Activated naive CD4-positive, alpha-beta T cell treated with anti-CD3 and anti-CD28 coated beads for 36 hours (primary cell): Measurements from ENCODE around the gene ADCY10. TPM values are rescaled to one million over a fixed set of nuclear protein-coding genes. Genes with fewer than 3 reads are reported as not detected.

Source experiments
- CTCF ChIA-PET: fragments of 350-600 bp; sonication (Branson Sonifier 250); formaldehyde crosslinking; loops from one replicate; lab custom pipeline; 2021; ENCODE audit warnings: antibody characterized with exemption; lab: Charles Lee
- DNase-seq: peaks from one replicate; pipeline ENCODE4 v3.0.0-alpha.2; 2020
- H3K27ac Mint-ChIP-seq: one replicate; pipeline ENCODE4 v1.8.0; 2021; ENCODE audit warnings: mild to moderate bottlenecking, mixed read lengths
- H3K27me3 Mint-ChIP-seq: one replicate; pipeline ENCODE4 v1.8.0; 2021; ENCODE audit warnings: low read depth, mixed read lengths
- H3K36me3 Mint-ChIP-seq: one replicate; pipeline ENCODE4 v1.8.0; 2021; ENCODE audit warnings: low read depth, mixed read lengths
- H3K4me1 Mint-ChIP-seq: one replicate; pipeline ENCODE4 v1.8.0; 2021; ENCODE audit warnings: low read depth, mixed read lengths
- H3K4me3 Mint-ChIP-seq: one replicate; pipeline ENCODE4 v1.8.0; 2021; ENCODE audit warnings: mild to moderate bottlenecking, moderate library complexity, mixed read lengths
- H3K9me3 Mint-ChIP-seq: one replicate; pipeline ENCODE4 v1.8.0; 2021; ENCODE audit warnings: mixed read lengths
- intact Hi-C: fragments of 100-400 bp; cut with micrococcal nuclease; formaldehyde crosslinking; loops from one replicate; pipeline ENCODE4 v1.15.1; 2023
- total RNA-seq, 2 experiments: library from RNA; stranded (reverse); gene quantifications; one replicate each; pipeline ENCODE4 v1.2.3, GENCODE V29; 2021

Gene ADCY10
- total RNA-seq, 2 experiments from 2014 or later, result 0.24 TPM; not detected in 1

DNA sequence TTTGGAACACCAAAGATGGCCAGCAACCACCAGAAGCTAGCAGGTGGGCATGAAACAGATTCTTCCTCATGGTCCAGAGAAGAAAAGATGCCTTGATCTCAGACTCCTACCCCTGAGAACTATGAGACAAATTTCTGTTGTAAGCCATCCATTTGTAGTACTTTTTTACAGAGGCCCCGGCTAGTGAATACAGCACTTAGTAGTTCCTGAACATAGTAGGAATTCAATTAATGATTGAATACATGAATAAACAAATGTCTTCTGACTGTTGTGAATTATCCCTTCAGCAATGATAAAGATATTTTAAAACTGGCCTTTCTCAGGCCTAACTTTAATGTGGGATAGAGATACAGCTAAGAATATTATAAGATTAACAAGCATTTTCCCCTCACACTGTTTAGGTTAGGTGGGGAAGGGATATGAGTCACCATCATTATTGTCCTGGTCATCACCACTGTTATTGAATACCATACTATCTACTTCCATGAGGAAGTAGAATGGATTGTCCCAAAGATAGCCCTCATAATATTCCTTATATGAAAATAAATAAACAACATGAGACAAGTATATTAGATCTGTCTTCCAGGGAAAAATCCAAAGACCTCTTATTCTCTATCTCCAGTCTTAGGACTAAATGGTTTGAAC is 51.4 kb downstream of the ADCY10 start:
- no peak overlapping the region for H3K27ac Mint-ChIP-seq
- DNase-seq, result no peak
- H3K9me3 Mint-ChIP-seq, result no peaks in the 10 kb centered on the region
- CTCF ChIA-PET, result no interaction called here
- H3K27me3 Mint-ChIP-seq, result no peaks in the 10 kb centered on the region
- H3K4me1 Mint-ChIP-seq, result no peaks in the 10 kb centered on the region
- no peaks in the 10 kb centered on the region for H3K36me3 Mint-ChIP-seq
- intact Hi-C loops, result no loop called here
- H3K4me3 Mint-ChIP-seq, result no peak overlapping the region

DNA sequence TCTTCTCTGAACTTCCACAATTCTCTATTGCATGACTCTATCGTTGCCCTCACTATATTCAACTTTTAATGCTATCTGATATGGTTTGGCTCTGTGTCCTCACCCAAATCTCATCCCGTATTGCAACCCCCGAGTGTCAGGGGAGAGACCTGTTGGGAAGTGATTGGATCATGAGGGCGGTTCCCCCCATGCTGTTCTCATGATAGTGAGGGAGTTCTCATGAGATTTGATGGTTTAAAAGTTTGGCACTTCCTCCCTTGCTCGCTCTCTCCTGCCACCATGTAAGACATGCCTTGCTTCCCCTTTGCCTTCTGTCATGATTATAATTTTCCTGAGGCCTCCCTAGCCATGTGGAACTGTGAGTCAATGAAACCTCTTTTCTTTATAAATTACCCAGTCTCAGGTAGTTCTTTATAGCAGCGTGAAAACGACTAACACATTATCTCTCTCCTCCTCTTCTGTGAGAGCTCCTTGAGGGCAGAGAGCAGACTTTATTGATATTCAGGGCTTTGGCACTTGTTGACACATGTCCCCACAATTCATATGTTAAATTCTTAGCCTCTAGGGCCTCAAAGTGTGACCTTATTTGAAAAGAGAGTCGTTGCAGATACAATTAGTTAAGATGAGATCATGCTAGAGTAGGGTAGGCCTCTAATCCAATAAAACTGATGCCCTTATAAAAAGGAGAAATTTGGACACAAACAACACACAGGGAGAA is 52.1 kb downstream of the ADCY10 start:
- intact Hi-C loops, result no loop called here
- Mint-ChIP-seq H3K9me3 (no peaks in the 10 kb centered on the region), H3K4me1 (no peaks in the 10 kb centered on the region), H3K36me3 (no peaks in the 10 kb centered on the region), H3K4me3 (no peak overlapping the region), H3K27ac (no peak overlapping the region), H3K27me3 (no peaks in the 10 kb centered on the region)
- CTCF ChIA-PET, result interaction anchor here (0.8 kb wide), 1 partner anchor 16 kb away, joined by 4 read pairs; no protein-coding TSS in a partner anchor
- DNase-seq, result no peak

DNA sequence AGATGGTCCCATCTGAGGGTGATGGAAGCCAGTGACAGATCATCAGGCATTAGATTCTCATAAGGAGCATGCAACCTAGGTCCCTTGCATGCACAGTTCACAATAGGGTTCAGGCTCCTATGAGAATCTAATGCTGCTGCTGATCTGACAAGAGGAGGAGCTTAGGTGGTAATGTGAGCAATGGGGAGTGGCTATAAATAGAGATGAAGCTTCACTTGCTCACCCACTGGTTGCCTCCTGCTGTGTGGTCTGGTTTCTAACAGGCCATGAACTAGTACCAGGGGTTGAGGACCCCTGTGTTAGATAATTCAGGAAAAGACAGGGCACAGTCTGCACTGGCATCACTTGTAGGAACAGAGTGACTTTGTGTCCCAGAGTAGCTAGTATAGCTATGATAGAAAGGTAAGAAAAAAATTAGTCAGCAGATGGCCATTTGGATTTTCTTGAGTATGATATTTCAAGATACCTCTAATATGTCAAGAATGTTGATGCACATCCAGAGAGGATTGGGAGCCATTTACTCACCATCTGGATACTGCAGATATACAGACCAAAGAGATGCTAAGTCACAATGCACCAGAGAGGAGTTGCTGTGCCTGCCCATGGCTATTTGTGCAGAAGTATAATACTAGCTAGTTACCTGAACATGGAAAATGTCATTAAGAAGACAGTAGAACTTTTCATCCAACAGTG is 53.6 kb downstream of the ADCY10 start:
- DNase-seq, result no peak
- Mint-ChIP-seq H3K36me3 (no peaks in the 10 kb centered on the region), H3K27me3 (no peaks in the 10 kb centered on the region), H3K4me1 (no peaks in the 10 kb centered on the region), H3K9me3 (no peaks in the 10 kb centered on the region), H3K4me3 (no peak overlapping the region), H3K27ac (no peak overlapping the region)
- CTCF ChIA-PET, result interaction anchor here (0.5 to 0.8 kb wide), 2 partner anchors 18 to 710 kb away, joined by 3 to 4 read pairs; no protein-coding TSS in a partner anchor
- intact Hi-C loops, result no loop called here

DNA sequence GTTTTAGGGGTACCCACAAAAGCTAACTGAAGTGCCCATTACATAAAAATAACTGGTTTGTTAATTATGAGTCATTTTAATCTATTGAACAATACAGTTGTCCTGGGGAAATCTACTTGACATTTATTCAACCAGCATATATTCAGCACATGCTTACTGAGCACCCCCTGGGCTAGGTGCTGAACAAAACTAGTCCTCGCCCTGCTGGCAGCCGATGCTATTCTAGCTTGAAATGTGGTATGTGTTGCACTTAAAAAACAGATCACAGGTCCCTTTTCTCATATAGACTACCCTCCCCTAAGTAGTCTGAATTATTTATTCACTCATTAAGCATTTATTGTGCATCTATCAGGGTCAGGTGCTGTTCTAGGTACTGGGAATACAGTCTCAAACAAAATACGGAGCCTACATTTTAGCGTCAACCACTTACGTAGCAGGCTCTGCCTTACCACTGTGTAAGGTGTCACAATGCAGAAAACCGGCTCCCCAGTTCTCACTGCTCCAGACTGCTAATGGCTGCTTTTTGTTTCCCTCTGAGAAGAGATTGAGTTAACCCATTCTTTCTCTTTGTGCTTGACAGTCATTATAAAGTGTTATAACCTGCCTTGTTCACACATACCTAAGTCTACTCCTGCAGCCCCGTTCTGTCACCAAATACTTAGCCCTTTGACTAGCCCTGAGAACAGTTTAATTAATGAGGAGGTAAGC is 57.1 kb downstream of the ADCY10 start:
- Mint-ChIP-seq H3K4me1 (peaks cover 2% of the 10 kb centered on the region), H3K27ac (no peak overlapping the region), H3K27me3 (no peaks in the 10 kb centered on the region), H3K4me3 (no peak overlapping the region), H3K9me3 (no peaks in the 10 kb centered on the region), H3K36me3 (no peaks in the 10 kb centered on the region)
- no peak for DNase-seq
- intact Hi-C loops, result no loop called here
- CTCF ChIA-PET, result interaction anchor here (0.5 to 0.6 kb wide), 2 partner anchors 61 to 246 kb away, joined by 3 to 4 read pairs; no protein-coding TSS in a partner anchor

DNA sequence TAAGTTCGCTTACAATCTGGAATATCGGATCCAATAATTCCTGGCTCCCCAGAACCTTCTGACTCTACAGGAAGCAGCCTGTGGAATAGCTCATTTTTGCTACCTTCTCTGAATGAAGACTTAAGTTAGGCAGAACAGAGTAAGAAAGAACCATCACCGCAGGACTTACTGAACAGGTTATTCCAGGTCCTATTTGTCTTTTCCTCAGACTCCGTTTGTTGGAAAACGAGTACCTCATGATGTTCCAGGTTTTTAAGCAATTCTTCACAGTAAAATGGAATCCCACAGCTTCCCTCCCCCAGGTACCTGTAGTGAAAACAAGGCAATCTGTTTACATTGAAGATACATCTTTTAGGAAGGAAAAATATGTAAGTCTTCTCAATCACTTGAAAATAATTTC is 59.8 kb downstream of the ADCY10 start:
- CTCF ChIA-PET, result no interaction called here
- Mint-ChIP-seq H3K4me1 (peaks cover 2% of the 10 kb centered on the region), H3K27ac (no peak overlapping the region), H3K4me3 (no peak overlapping the region), H3K27me3 (no peaks in the 10 kb centered on the region), H3K9me3 (no peaks in the 10 kb centered on the region), H3K36me3 (no peaks in the 10 kb centered on the region)
- intact Hi-C loops, result no loop called here
- DNase-seq, result no peak

DNA sequence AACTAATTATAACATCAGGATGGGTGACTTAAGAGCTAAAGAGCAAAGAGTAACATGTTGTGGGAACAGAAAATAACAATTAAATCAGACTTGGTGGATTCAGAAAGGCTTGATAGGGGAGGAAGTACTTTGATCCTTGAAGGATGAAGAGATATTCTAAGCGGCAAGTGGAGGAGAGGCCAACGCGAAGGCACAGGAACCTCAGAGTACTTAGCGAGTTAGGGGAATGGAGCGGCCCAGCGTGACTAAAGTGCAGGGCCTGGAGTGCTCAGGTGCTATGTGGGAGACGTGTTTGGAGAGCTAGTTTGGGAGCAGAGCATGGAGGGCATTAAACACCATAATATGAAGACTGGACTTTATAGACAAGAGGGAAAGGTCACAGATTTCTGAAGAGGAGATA is 64.3 kb downstream of the ADCY10 start:
- DNase-seq, result no peak
- Mint-ChIP-seq H3K4me1 (peaks cover 2% of the 10 kb centered on the region), H3K27ac (no peak overlapping the region), H3K9me3 (no peaks in the 10 kb centered on the region), H3K36me3 (no peaks in the 10 kb centered on the region), H3K27me3 (no peaks in the 10 kb centered on the region), H3K4me3 (no peak overlapping the region)
- CTCF ChIA-PET, result no interaction called here
- intact Hi-C loops, result no loop called here

DNA sequence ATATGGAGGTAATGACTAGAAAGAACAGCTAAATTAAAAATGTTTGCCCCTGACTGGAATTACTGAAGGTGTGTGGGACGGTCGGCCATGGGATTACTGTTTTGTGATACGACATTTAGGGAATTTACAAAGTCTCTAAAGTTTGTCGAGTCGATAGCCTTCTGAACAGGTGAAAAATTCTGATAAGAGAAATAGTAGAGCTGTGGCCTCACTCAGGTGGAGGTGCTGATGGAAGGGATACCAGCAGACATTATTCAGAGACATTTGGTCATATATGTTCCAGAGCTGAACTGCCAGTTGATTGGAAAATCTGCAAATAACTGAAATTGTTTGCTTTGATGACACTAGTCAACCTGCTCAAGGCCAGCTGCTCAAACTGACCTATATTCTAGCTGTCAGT is 71.1 kb downstream of the ADCY10 start:
- Mint-ChIP-seq H3K4me3 (no peak overlapping the region), H3K27ac (no peak overlapping the region), H3K9me3 (no peaks in the 10 kb centered on the region), H3K4me1 (no peaks in the 10 kb centered on the region), H3K27me3 (no peaks in the 10 kb centered on the region), H3K36me3 (no peaks in the 10 kb centered on the region)
- intact Hi-C loops, result no loop called here
- CTCF ChIA-PET, result interaction anchor here (1.3 kb wide), 1 partner anchor 239 kb away, joined by 4 read pairs; no protein-coding TSS in a partner anchor
- no peak for DNase-seq

DNA sequence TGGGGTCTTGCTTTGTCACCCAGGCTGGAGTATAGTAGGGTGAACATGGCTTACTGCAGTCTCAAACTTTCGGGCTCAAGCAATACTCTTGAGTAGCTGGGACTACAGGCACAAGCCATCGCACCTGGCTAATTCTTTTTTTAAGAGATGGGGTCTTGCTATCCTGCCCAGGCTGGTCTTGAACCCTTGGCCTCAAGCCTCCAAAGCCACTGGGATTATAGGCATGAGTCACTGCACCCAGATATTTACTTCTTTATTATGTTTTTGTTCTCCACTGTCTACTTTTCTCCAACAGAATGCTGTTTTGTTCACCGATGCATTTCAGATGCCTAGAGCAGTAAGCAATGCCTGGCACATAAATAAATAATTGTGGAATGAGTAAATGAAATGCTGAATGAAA is 72.4 kb downstream of the ADCY10 start:
- Mint-ChIP-seq H3K4me1 (no peaks in the 10 kb centered on the region), H3K9me3 (no peaks in the 10 kb centered on the region), H3K27ac (no peak overlapping the region), H3K36me3 (no peaks in the 10 kb centered on the region), H3K4me3 (no peak overlapping the region), H3K27me3 (no peaks in the 10 kb centered on the region)
- intact Hi-C loops, result no loop called here
- DNase-seq, result no peak
- CTCF ChIA-PET, result no interaction called here

DNA sequence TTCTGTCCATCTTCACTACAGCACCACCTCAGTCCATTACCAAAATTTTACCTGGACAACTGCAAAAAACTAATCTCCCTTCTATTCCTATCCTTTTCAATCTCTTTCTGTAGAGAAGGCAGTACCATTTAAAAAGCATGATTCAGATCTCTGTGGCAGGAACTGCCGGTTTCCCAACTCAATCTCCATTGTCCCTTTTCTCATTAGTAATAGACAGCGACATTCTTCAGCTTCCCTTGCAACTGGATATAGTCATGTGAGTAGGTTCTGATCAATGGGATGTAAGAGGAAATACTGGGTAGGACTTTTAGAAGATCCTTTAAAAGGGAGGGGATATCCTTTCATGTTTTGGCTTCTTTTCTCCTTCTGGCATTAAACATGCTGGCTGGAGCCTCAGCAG is 74.9 kb downstream of the ADCY10 start:
- intact Hi-C loops, result no loop called here
- H3K36me3 Mint-ChIP-seq, result no peaks in the 10 kb centered on the region
- no peaks in the 10 kb centered on the region for H3K4me1 Mint-ChIP-seq
- no peak for DNase-seq
- H3K27me3 Mint-ChIP-seq, result no peaks in the 10 kb centered on the region
- H3K27ac Mint-ChIP-seq, result no peak overlapping the region
- no peaks in the 10 kb centered on the region for H3K9me3 Mint-ChIP-seq
- no peak overlapping the region for H3K4me3 Mint-ChIP-seq
- CTCF ChIA-PET, result no interaction called here

DNA sequence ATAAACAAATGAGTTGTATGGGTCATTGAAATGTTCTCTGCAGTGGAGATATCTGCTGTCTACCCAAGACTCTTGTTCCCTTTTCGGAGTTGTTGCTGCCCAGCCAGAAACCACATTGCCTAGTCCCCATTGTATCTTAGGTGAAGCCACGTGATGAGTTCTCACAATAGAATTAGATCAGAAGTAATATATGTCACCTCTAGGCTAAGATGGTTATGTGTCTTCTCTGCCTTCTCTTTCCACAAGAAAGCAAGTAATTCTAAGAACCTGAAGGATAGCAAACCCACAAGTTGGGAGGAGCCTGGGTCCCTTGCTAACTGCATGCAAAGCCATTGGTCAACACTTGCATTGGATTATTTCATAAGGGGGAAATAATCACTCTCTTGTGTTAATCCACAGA is 76.6 kb downstream of the ADCY10 start:
- no peaks in the 10 kb centered on the region for H3K9me3 Mint-ChIP-seq
- H3K27ac Mint-ChIP-seq, result no peak overlapping the region
- H3K4me1 Mint-ChIP-seq, result no peaks in the 10 kb centered on the region
- no peak for DNase-seq
- H3K36me3 Mint-ChIP-seq, result no peaks in the 10 kb centered on the region
- H3K4me3 Mint-ChIP-seq, result no peak overlapping the region
- no peaks in the 10 kb centered on the region for H3K27me3 Mint-ChIP-seq
- intact Hi-C loops, result no loop called here
- CTCF ChIA-PET, result no interaction called here

DNA sequence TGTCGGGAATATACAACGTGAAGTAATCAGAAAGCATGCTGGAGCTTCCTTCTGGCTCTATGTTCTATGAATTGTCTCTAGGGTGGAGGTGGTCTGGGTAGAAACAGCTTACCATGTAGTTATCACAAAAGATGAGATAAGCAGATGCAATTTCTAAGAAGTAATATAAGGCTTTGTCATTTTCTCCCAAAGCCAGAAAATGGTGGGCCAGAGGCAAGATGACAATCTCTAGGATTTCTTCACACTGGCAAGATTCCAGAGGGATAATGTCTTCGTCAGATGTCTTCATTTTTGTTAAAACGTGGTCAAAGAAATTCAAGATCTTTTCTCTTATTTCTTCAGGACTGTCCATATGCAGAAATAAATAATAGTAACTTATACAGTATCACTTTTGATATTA is 77.7 kb downstream of the ADCY10 start:
- no peak for DNase-seq
- CTCF ChIA-PET, result no interaction called here
- H3K4me1 Mint-ChIP-seq, result no peaks in the 10 kb centered on the region
- intact Hi-C loops, result no loop called here
- no peaks in the 10 kb centered on the region for H3K9me3 Mint-ChIP-seq
- no peaks in the 10 kb centered on the region for H3K36me3 Mint-ChIP-seq
- H3K27ac Mint-ChIP-seq, result no peak overlapping the region
- H3K27me3 Mint-ChIP-seq, result no peaks in the 10 kb centered on the region
- H3K4me3 Mint-ChIP-seq, result no peak overlapping the region

DNA sequence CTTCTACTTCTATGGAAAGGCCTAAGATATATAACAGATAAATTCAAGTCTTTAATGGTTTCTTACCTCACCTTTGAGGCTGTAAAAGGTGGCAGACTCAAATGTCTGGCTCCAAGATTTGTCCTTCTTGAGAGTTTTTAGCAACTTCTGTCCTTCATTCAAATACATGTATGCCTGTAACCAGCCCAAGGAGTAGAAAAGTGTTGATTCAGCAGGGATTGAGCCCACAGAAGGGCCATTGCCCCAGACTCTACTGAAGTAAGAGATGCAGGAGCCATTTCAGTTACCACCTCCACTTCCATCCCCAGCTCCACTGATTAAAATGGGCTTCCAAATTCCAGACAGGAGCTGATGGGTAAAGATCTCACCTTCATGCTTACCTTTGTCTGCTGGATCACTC is 80.0 kb downstream of the ADCY10 start:
- Mint-ChIP-seq H3K27me3 (no peaks in the 10 kb centered on the region), H3K4me3 (no peak overlapping the region)

More for the DNA sequence above, 80.0 kb downstream of the ADCY10 start:
- CTCF ChIA-PET, result no interaction called here
- no peak for DNase-seq
- Mint-ChIP-seq H3K9me3 (no peaks in the 10 kb centered on the region), H3K36me3 (no peaks in the 10 kb centered on the region), H3K4me1 (no peaks in the 10 kb centered on the region), H3K27ac (no peak overlapping the region)
- intact Hi-C loops, result no loop called here
